Bronchial epithelial cell (primary cell): ENCODE results near the gene NRXN3. TPM values are rescaled to one million over a fixed set of nuclear protein-coding genes. Genes with fewer than 3 reads are reported as not detected.

Source experiments
- DNase-seq: peaks from one replicate; pipeline ENCODE4 v3.0.0-alpha.2; 2010; ENCODE audit warnings: low read depth
- FAIRE-seq: peaks from 2 replicates; lab custom pipeline; 2011; peaks lifted over from hg19 to GRCh38; lab: Jason Lieb, UNC
- H3K27me3 ChIP-seq: 2 replicates; pipeline ENCODE4 v1.5.1; 2011; ENCODE audit warnings: low read length; ENCODE audit not compliant: control insufficient read depth, insufficient read depth
- H3K36me3 ChIP-seq: 2 replicates; pipeline ENCODE4 v1.5.1; 2011; ENCODE audit warnings: low read length; ENCODE audit not compliant: control insufficient read depth, insufficient read depth
- H3K4me3 ChIP-seq: 2 replicates; pipeline ENCODE4 v1.5.1; 2011; ENCODE audit warnings: mild to moderate bottlenecking, low read depth, low read length, control low read depth
- total RNA-seq: library from RNA; depleted of rRNA; stranded (reverse); fragments of >200 nt; gene quantifications from 2 replicates; pipeline ENCODE4 v1.2.1, GENCODE V29; 2014
- TF ChIP-seq, protein P1 (sequence below): IDR thresholded peaks from 2 replicates; pipeline ENCODE4 v1.5.1; 2011; ENCODE audit warnings: mild to moderate bottlenecking, moderate library complexity, low read length, control low read depth, inconsistent platforms; ENCODE audit not compliant: insufficient read depth, severe bottlenecking

Gene NRXN3
- total RNA-seq, 1 donor from 2014 or later = under 0.01 TPM

DNA sequence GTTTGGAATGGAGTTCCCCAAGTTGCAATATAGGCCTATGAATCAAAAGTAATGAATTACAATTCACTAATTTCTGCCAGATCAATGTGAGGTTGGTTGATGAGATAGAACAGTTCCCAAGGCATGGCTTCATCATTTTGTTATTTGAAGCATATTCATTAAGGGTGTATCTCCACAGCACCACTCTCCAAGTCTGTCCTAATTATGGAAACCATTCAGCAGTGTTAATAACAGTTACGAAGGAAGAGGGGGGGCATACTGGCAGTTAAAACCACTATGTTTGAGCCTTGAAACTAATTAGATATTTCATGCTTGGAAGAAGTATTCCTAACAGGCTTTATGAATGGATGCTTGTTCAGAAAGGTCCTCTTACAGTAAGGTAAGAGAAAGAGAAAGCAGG is 1520.8 kb downstream of the NRXN3 start:
- H3K36me3 ChIP-seq = no peaks in the 10 kb centered on the region
- FAIRE-seq (no peak), DNase-seq (no peak)
- H3K27me3 ChIP-seq = no peaks in the 10 kb centered on the region
- TF ChIP-seq, protein P1, sequence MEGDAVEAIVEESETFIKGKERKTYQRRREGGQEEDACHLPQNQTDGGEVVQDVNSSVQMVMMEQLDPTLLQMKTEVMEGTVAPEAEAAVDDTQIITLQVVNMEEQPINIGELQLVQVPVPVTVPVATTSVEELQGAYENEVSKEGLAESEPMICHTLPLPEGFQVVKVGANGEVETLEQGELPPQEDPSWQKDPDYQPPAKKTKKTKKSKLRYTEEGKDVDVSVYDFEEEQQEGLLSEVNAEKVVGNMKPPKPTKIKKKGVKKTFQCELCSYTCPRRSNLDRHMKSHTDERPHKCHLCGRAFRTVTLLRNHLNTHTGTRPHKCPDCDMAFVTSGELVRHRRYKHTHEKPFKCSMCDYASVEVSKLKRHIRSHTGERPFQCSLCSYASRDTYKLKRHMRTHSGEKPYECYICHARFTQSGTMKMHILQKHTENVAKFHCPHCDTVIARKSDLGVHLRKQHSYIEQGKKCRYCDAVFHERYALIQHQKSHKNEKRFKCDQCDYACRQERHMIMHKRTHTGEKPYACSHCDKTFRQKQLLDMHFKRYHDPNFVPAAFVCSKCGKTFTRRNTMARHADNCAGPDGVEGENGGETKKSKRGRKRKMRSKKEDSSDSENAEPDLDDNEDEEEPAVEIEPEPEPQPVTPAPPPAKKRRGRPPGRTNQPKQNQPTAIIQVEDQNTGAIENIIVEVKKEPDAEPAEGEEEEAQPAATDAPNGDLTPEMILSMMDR = no peak
- no peak overlapping the region for H3K4me3 ChIP-seq

DNA sequence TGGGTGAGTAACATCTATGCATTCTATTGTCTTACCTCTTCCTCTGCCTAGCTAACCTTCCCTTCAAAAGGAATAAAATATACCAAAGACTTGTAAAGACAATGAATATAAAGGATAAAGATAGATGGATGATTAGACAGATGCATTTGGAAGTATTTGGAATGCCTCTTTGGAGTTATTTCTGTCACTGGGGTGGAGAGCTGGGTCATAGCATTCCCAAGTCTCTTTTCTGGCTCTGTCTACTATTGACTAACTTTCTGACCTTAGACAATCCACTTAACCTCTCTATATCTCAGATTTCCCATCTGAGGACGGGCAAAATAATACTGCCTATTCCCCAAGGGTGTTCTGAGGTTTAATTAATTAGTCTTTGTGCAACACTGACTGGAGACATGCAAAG is 1523.8 kb downstream of the NRXN3 start:
- Histone ChIP-seq H3K4me3 (no peak overlapping the region), H3K27me3 (no peaks in the 10 kb centered on the region), H3K36me3 (no peaks in the 10 kb centered on the region)
- DNase-seq (no peak), FAIRE-seq (no peak)
- TF ChIP-seq, protein P1 = no peak

DNA sequence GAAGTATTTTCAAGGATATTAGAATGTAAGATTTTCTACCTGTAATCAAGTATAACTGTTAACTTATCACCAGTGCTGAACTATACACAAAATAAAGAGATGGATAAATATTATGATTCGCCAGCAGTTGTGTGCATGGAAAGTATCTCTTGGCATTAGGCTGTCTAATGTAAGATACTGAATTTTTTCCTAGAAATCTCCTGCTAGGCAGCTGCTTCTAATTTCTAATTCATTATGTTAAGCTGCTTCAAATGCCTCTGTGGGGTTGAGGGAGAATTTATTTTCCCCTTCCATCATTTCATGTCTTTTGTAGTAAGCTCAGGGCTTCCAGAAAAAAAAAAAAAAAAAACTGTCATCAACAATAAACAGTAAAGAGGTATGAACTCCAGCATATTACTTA is 1525.1 kb downstream of the NRXN3 start:
- TF ChIP-seq, protein P1 = no peak
- no peak for DNase-seq
- no peak for FAIRE-seq

DNA sequence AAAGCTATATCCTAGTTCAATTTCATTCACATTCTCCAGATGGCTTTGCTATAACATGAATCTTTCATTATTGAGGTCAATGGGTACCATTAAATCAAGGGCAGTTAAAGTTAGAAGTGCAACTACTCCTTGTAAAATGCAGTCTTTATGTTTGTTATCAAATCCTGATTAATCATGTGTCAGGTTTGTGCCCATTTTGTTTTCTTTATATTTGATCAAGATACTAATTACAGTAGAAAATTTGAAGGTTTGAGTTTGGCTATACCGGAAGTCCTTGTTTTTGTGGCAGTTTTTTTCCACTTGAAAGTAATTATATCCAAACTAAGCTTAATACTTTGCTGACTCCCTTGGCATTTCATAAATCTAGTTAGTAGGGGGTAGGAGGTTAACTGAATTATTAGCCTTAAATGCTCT is 1528.1 kb downstream of the NRXN3 start:
- TF ChIP-seq, protein P1 = no peak
- H3K4me3 ChIP-seq = no peak overlapping the region
- H3K27me3 ChIP-seq = no peaks in the 10 kb centered on the region
- H3K36me3 ChIP-seq = no peaks in the 10 kb centered on the region
- no peak for DNase-seq
- FAIRE-seq = no peak

More for the DNA sequence above, 1525.1 kb downstream of the NRXN3 start:
- H3K27me3 ChIP-seq = no peaks in the 10 kb centered on the region
- H3K36me3 ChIP-seq = no peaks in the 10 kb centered on the region
- H3K4me3 ChIP-seq = no peak overlapping the region

DNA sequence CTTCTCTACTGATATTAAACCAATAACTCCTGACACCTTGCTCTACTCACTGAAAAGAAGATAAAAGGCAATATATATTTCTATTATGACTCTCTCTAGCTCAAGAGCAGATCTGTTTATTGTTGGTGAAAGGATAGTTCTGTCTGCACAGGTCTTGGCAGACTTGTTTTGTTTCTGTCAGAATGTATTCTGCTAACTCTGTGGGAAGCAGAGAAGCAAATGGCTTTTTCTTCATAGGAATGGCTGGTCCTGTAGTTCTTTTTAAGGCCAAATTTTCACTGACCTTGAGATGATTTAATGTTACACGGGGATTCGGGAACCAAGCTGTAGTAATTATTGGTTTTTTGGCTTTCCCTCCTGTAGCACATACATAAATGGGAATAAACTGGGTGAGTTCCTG is 1529.0 kb downstream of the NRXN3 start:
- Histone ChIP-seq H3K4me3 (no peak overlapping the region), H3K36me3 (no peaks in the 10 kb centered on the region), H3K27me3 (no peaks in the 10 kb centered on the region)
- TF ChIP-seq, protein P1 = no peak
- DNase-seq (no peak), FAIRE-seq (no peak)

DNA sequence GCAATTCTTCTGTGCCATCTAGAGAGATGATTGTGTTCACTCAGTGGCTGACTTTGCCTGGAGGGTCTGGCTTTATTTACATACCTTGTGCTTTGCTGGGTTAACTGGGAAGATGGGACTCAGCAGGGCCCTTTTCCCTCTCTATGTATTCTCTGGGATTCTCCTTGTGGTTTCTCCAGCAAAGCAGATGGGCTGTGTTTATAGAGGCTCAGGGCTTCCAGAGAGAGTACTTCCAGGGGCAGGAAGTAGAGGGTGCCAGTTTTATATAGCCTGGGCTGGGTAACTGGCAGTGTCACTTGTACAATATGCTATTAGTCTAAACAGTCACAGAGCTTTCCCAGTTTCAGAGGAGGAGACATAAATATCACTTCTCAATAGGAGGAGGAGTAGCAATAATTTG is 1531.2 kb downstream of the NRXN3 start:
- Histone ChIP-seq H3K36me3 (no peaks in the 10 kb centered on the region), H3K4me3 (no peak overlapping the region), H3K27me3 (no peaks in the 10 kb centered on the region)
- DNase-seq (no peak), FAIRE-seq (no peak)
- TF ChIP-seq, protein P1 = no peak
